Neural progenitor cell (in vitro differentiated cells): ENCODE results near the gene ZBBX.

Experiments used
- EZH2 ChIP-seq: fragments of 200-600 bp; sonication (generic); IDR thresholded peaks from 2 replicates; pipeline ENCODE4 v1.6.1; 2017; ENCODE audit warnings: antibody characterized with exemption, mild to moderate bottlenecking, moderate library complexity
- EZH2phosphoT487 ChIP-seq: fragments of 200-600 bp; sonication (generic); IDR thresholded peaks from 2 replicates; pipeline ENCODE4 v1.6.1; 2017; ENCODE audit warnings: antibody characterized with exemption
- TF ChIP-seq, protein P1 (sequence below): fragments of 200-600 bp; sonication (generic); IDR thresholded peaks from 2 replicates; pipeline ENCODE4 v1.5.1; 2017; ENCODE audit warnings: antibody characterized with exemption, mild to moderate bottlenecking

DNA sequence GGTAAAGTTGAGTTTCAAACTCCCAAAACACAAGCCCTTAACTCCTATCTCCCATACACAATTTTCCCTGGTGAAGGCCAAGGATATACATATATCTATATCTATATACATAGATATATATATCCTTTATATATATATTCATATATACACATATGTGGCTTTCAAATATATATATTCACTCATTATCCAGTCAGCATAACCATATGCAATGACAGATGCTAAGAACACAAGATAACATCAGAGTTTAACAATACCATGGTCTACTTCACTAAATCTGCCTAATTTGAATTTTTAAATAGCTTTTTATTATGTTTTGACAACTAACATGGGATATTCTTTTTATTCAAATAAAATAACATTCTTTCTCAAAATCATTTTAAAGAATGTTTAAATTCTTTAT, 24.7 kb downstream of the ZBBX start:
- TF ChIP-seq, protein P1, sequence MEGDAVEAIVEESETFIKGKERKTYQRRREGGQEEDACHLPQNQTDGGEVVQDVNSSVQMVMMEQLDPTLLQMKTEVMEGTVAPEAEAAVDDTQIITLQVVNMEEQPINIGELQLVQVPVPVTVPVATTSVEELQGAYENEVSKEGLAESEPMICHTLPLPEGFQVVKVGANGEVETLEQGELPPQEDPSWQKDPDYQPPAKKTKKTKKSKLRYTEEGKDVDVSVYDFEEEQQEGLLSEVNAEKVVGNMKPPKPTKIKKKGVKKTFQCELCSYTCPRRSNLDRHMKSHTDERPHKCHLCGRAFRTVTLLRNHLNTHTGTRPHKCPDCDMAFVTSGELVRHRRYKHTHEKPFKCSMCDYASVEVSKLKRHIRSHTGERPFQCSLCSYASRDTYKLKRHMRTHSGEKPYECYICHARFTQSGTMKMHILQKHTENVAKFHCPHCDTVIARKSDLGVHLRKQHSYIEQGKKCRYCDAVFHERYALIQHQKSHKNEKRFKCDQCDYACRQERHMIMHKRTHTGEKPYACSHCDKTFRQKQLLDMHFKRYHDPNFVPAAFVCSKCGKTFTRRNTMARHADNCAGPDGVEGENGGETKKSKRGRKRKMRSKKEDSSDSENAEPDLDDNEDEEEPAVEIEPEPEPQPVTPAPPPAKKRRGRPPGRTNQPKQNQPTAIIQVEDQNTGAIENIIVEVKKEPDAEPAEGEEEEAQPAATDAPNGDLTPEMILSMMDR: no peak
- no peak for TF ChIP-seq EZH2
- no peak for TF ChIP-seq EZH2phosphoT487
